Upper lobe of left lung (tissue), 4 donors: ENCODE data around the gene SPATS2.

Experiments used
- CTCF ChIP-seq, 6 experiments: fragments of 450-650 bp in 4 of 6; fragments of 200-600 bp in 2 of 6; sonication (generic) in 2 of 6; IDR thresholded peaks; one replicate each; pipeline ENCODE4 v1.5.1; 2016 to 2019; ENCODE audit warnings: antibody characterized with exemption in 6 of 6
- POLR2A ChIP-seq, 4 donors: fragments of 450-650 bp; IDR thresholded peaks; one replicate each; pipeline ENCODE4 v1.5.1; 2016 to 2017; ENCODE audit warnings: antibody characterized with exemption in 4 of 4, mild to moderate bottlenecking in 2 of 4

- TF ChIP-seq CTCF (IDR thresholded peaks at IDR 0.05): no peak
- no peak for TF ChIP-seq POLR2A (IDR thresholded peaks at IDR 0.05)
Observed at GRCh38 chr12:49388682-49389386, 21.6 kb downstream of the SPATS2 start.
